ENCODE results near the gene AEBP2.
A peak's percentile ranks its signal among the peaks of the same experiment; 100 is the strongest.
"Not testable (repeated sequence)": the region's sequence is repeated elsewhere in the genome, so short reads cannot be mapped to it uniquely, and the experiment has no call there.

AEBP2 gene

DNA sequence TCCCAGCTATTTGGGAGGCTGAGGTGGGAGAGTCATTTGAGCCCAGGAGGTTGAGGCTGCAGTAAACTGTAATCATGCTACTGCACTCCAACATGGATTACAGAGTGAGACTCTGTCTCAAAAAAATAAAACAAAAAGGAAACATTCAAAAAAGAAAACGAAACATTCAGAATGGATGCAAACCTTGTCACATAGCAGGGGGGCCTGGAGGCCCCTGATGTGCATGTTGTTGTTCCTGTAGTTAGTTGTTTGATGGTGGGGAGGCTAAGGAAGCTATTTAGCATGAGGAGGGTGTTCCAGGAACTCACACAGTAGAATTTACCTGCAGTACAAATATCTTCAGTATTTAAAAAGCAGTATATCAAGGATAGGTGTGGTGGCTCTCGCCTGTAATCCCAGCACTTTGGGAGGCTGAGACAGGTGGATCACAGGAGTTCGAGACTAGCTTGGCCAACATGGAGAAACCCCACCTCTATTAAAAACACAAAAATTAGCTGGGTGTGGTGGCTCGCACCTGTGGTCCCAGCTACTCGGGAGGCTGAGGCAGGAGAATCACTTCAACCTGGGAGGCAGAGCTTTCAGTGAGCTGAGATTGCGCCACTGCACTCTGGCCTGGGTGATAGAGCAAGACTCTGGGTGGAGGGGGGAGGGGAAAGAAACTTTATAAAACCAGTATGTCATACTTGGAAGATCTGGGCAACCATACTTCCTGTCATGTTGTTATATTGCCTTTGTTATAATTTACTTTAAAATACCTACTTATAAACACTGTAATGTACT lies 17.6 kb upstream of the AEBP2 start:
- no peak for DNase-seq (ENCODE audit: low spot score)

DNA sequence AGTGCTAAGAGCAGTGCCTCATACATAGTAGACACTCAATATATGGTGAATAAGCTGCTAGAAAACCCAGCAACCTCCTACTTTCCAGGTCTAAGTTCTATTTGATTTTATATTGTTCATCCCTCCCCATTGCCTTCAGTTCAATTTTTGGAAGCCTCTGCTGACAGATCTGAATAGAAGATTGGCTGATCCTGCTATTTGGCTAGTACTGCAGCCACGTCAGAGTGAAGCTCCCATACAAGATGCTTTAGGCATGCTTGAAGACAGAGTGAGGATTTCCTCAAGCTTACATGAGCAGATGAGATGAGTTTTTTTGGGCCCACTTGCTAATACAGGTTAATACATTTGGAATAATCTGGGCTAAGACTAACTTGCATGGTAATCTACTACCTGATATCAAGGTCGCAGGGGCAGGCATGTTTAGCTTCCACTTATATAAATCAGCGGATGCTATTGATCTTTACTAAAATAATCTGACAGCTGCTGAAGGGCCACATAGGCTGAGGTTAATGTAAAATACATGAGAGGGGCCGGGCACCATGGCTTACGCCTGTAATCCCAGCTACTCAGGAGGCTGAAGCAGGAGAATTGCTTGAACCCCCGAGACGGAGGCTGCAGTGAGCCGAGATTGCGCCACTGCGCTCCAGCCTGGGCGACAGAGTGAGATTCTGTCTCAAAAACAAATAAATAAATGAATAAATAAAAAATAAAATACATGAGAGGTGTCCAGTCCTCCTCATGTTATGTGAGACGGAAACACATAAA lies 15.9 kb upstream of the AEBP2 start:
- DNase-seq (ENCODE audit: low spot score): no peak

DNA sequence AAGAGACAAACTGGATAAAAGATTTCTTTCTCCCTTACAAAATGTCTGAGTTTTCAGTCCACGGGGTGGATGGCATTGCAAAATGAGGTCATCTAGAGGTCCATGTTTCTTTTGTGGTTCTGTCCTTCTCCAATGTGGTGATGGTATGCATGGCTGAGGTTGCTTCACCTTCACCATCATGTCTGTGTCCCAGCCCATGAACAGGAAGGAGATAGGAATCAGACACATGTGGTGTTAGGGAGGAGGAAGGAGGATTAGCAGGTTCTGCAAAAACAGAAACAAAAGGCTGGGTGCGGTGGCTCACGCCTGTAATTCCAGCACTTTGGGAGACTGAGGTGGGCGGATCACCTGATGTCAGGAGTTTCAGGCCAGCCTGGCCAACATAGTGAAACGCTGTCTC lies 11.0 kb upstream of the AEBP2 start:
- DNase-seq (ENCODE audit: low spot score): no peak

DNA sequence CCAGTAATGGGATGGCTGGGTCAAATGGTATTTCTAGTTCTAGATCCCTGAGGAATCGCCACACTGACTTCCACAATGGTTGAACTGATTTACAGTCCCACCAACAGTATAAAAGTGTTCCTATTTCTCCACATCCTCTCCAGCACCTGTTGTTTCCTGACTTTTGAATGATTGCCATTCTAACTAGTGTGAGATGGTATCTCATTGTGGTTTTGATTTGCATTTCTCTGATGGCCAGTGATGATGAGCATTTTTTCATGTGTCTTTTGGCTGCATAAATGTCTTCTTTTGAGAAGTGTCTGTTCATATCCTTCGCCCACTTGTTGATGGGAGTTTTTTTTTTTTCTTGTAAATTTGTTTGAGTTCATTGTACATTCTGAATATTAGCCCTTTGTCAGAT lies 9.8 kb upstream of the AEBP2 start:
- not testable (repeated sequence) for DNase-seq (ENCODE audit: low spot score)

DNA sequence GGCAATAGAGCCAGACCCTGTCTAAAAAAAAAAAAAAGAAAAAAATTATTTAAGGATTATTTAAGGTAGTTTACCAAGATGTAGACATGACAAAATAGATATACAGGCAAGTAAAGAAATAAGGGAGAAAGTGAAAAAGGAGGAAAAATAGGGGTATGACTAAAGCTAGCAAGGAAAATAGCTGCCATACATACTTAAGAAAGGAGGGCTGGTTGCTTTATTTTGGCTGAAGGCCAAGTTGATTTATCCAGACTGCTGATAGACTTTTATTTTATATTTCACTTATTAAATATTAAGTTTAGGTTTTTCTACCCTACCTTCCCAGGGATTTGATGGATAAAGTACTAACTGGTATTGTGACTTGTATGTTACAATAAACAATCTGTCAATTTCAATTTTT lies 8.3 kb upstream of the AEBP2 start:
- no peak for DNase-seq (ENCODE audit: low spot score)

DNA sequence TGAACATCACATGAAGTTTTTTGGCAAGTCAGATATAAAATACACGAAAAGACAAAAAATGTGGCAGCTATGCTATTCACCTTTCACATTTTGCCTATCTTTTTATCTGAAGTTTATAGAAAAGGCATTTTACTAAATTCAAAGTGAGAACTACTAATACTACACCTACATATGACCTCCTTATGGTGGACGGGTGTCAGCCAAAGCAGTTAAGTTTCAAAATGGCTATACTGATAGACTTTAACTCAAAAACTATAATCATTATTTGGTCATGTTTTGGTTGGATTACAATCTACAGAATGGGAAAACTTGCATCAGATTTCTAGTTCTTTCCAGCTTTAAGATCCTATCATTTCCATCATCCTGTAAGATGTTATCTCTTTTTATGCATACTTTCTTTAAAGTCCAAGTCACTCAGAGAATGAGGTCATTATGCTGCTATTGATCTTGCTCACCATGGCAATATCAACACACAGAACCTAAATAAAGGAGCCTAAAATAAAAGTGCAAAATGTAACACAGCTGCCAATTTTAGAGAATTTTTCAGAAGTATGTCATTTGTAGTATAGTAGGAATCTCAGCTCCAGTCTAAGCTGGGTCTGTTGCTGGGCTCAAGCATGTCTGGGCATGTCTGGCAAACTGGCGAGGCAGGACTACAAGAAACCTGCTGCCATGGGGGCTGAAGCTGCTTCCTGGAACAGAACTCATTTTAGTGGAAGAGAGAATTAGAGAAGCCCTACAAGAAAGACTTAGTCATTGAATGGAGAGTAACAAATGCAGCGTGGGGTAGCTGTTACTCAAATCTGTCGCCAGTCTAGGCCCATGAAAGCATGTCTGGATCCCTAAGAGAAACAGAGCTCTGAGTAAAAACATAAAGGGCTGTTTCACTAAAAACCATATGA lies 7.6 kb upstream of the AEBP2 start:
- DNase-seq (ENCODE audit: low spot score): peak; percentile 24

DNA sequence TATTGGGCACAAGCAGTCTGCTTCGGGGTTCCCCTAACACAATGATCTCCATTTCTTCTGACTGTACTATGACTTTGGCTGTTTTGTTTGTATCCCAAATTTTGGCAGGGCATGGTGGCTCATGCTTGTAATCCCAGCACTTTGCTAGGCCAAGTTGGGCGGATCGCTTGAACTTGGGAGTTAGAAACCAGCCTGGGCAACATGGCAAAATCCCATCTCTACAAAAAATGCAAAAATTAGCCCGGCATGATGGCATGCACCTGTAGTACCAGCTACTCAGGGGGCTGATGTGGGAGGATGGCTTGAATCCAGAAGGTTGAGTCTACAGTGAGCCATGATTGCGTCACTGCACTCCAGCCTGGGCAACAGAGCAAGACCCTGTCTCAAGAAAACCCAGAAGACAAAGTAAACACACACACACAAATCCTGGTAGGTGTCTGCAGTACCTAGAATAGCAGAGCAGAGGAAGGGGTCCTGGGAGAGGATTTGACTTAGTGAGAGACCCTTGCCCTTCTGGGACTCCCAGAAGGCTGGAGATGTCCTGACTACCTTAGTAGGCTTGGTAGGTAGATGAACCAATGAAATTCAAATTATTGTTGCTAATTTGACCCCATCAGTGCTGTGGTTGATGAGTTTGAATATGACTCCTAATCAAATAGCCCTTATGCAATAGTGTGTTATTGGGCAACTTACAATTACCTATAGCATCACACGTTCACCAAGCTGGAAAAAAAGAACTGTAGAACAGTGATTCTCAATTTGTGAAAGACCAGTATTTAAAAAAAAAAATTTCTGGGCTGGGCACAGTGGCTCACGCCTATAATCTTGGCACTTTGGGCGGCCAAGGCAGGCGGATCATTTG lies 6.8 kb upstream of the AEBP2 start:
- DNase-seq (ENCODE audit: low spot score): no peak

DNA sequence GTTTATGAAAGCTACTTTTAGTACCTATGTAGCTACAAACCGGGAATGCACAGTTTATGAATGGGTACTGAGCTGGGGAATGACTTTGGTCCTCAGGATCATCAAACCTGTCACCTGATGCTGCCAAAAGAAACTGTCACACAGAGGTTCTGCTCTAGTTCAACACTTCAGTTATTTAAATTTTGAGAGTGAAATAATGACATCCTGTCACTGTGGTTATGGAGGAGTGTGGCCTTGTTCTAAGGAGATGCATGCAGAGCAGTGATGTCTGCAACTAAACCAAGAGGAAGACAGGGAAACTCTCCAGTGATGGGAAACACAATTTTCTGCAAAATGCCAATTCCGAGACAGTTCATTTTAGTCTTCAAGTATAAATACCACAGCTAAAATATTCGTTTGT lies 4.8 kb upstream of the AEBP2 start:
- no peak for DNase-seq (ENCODE audit: low spot score)

DNA sequence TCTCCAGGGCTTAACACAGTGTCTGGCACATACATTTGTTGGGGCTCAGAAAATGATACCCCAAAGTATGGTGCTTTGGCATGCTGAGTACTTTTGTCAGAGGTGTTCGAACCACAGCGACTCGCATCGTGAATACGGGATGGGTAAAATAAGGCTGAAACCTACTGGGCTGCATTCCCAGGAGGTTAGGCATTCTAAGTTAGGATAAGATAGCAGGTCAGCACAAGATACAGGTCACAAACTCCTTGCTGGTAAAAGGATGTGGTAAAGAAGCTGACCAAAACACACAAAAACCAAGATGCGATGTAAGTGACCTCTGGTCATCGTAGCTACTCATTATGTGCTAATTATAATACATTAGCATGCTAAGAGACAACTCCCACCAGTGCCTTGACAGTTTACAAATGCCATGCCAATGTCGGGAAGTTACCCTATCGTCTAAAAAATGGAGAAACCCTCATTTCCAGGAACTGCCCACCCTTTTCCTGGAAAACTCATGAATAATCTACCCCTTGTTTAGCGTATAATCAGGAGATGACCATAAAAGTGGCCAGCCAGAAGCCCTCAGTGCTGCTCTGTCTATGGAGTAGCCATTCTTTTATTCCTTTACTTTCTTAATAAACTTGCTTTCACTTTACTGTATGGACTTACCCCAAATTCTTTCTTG lies 3.3 kb upstream of the AEBP2 start:
- DNase-seq (ENCODE audit: low spot score): no peak

DNA sequence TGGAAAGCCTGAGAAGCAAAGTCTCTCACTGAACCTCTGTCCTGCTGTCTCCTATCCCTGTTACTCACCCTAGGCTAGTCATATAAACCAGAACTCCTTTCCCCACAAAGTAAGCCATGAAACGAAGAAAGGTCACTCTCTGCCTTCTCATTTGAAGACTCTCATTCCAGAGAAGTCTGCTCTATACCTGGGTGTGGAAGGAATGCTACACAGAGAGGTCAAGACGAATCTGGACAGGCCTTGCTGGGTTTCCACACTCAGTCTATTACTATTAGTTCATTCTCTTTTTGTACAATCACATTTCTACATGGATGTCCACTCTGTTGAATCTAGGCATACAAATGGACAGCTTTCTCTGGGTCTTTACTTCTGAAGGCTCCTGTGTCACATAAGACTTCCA lies 2.4 kb upstream of the AEBP2 start:
- DNase-seq (ENCODE audit: low spot score): no peak

DNA sequence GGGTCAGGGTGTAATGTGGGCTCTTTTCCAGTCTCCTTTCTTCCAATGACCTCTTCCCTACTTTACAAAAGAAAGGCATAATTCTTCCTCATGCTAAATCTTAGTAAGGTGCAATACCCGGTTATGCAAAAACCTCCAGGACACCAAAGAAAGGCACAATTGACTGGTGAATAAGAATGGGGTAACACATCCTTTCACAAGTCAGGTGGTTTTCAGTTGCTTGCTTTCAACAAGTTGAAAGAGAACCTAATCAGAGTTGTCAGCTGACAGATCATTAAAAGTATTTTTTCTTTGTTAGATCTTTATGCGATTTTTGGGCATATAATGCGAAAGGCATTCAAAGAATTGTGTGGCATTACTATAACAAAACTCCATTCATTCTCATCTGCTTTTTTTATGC lies 1.3 kb upstream of the AEBP2 start:
- no peak for DNase-seq (ENCODE audit: low spot score)

DNA sequence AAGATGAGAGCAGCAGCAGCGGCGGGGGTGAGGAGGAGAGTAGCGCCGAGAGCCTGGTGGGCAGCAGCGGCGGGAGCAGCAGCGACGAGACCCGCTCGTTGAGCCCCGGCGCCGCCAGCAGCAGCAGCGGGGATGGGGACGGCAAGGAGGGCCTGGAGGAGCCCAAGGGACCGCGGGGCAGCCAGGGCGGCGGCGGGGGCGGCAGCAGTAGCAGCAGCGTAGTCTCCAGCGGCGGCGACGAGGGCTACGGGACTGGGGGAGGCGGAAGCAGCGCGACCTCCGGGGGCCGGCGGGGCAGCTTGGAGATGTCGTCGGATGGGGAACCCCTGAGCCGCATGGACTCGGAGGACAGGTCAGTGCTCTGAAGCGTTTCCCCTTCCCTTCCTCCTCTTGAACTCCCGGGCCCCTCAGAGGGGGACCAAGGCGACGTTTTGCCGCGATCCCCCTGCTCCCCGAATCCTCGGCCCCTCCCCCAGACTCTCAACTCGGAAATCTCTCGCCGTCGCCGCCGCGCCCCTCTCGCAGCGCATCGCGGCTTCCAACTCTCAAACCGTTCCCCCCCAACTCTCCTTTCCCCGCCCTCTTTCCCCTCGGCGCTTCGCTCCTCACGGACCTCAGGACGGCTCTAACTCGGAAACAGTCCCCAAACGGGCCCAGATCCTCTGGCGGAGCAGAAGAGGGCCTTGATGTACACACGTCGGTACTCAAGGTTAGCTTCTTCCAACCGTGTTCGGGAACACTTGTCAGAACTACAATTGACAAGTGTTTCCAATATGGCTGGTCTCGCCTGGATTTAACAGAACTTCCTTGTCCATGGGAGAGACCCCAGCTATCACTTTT lies 947 bp downstream of the AEBP2 start:
- DNase-seq (ENCODE audit: low spot score): peak; percentile 49

DNA sequence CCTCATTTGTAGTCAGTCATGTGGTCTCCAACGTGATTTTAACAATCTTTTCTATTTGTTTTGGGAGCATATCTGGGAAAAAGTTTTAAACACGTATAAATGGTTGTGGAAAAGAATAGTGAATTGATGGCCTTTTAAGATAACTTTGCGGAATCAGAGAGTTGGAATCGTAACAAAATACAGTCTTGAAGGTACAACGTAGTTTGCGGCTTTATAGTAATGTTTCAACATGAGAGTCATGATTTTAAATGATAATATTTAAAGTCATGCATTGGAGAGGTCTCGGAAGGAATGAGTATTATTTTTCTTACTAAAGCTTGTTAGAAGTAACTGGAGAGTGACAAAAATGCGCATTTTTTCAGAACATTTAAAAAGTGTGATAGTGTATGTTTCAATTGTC lies 1.6 kb downstream of the AEBP2 start:
- DNase-seq (ENCODE audit: low spot score): no peak

DNA sequence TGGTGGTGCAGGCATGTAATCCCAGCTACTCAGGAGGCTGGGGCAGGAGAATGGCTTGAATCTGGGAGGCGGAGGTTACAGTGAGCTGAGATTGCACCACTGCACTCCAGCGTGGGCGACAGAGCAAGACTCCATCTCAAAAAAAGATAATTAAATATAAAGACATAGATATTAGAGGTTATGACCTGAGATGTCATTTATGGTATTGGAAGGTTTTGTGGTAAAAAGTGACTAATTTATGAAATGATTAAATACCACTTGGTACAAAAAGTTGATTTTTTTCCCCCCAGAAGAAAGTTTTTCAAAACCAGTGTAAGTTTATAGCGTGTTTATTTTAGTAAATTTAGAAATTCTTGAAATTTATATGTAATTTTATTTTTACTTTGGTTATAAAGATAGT lies 4.3 kb downstream of the AEBP2 start:
- no peak for DNase-seq (ENCODE audit: low spot score)

DNA sequence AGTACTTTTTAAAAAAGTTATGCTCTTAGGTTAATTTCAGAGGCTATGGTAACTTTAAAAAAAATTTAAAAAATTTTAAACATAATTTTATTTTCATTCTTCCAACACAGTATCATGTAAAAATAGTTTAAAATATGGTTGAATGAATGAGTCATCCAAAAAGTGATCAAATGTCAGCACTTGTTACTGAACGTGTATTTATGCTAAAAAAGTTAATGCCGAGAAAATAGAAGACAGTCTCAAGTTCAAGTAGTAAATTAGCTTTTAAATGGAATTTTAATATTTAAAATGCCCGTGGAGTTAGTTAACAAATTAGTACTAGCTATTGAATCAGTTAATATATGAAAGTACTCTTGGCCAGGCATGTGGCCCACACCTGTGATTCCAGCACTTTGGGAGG lies 4.8 kb downstream of the AEBP2 start:
- DNase-seq (ENCODE audit: low spot score): no peak

DNA sequence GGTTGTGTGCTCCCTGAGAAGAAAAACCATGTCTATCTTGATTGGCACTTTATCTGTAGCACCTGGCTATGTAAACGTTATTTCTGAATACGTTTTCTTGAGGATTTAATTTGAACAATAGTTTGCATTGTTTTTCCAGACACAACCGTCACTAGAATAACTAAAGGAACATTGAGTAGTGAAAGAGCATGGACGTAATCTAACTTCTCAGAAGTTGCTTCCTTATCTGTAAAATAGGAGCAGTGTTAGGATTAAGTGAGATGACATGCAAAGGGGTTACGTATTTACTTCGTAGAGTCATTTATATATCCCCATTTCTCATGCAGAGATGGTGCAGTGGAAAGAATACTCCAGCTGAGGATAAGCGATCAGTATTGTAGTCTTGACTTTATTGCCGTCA lies 8.1 kb downstream of the AEBP2 start:
- DNase-seq (ENCODE audit: low spot score): no peak

DNA sequence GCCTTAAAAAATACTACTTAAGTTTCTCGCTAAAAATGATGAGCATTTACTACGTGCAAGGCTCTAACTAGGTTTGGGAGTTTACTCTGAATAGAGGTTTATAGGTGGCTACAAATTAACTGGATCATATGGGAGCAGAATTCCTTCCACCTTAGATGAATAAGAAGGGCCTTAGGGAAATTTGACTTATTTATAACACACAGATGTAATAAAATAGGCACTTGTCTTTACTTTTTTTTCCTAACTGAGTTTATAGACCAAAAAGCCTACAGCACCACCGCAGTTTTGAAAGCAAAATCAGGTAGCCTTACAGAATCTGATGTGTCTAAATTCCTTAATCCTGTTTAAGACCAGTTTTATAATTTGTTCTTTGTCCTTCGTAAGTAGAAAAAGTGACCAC lies 10.5 kb downstream of the AEBP2 start:
- no peak for DNase-seq (ENCODE audit: low spot score)

DNA sequence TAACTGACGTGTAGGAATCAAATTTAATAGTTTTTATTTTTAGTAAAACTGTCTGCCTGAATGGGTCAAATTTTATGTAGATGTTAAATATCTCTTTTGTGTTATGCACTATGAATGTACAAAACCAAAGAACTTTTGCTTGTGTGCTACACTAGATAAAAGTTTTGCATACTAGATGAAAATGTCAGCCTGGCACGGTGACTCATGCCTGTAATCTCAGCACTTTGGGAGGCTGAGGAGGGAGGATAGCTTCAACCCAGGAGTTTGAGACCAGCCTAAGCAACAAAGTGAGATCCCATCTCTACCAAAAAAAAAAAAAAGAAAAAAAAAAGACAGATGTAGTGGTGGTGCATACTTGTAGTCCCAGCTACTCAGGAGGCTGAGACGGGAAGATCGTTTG lies 11.1 kb downstream of the AEBP2 start:
- DNase-seq (ENCODE audit: low spot score): no peak

DNA sequence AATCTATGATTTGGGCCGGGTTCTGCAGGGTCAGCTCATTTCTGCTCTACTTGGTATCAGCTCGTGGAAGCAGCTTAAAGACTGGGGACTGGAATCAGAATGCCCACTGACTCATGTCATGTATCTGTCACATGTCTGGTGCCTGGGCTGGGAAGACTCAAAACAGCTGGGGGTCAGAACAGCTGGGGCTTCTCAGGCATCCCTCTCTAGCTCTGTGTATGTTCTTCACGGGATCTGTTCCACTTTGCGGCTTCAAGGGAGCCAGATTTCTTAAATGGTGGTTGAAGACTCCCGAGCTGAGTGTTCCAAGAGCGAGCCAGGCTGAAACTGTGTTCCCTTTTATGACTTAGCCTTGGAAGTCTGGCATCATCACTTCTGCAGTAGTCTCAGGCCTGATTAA lies 11.9 kb downstream of the AEBP2 start:
- DNase-seq (ENCODE audit: low spot score): no peak

DNA sequence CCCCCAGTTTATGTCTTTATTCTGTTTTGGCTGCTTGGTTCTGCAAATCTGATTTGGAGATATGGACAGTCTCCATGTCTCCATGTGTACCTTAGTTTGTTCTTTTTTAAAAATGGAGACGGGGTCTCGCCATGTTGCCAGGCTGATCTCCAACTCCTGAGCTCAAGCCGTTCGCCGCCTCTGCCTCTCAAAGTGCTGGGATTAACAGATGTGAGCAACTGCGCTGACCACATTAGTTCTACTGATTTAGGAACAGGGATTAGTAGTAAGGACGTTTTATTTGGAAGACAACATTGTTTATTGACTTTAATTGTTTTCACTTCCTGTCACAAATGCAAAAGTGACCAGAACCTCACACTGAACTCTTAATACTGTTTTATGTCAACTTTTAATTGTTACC lies 14.7 kb downstream of the AEBP2 start:
- DNase-seq (ENCODE audit: low spot score): no peak

Measured in LoVo (cell line).